Kasumi-1 (cell line): ENCODE measurements around the gene STK38.

Source experiments
- DNase-seq, 2 experiments: peaks; one replicate each; lab custom pipeline; 2025; lab: John Stamatoyannopoulos, UW

Gene STK38

GRCh38 chr6:36523451-36523850 is 23.8 kb downstream of the STK38 start:
- no peak for DNase-seq

GRCh38 chr6:36519352-36519751 is 27.9 kb downstream of the STK38 start:
- DNase-seq: no peak

- DNase-seq: no peak
These were observed 29.9 kb downstream of the STK38 start for GRCh38 chr6:36517408-36517807.

- DNase-seq: no peak
These were observed 30.3 kb downstream of the STK38 start for GRCh38 chr6:36516988-36517387.

- DNase-seq: no peak
These were observed 30.7 kb downstream of the STK38 start for GRCh38 chr6:36516559-36516958.

DNA sequence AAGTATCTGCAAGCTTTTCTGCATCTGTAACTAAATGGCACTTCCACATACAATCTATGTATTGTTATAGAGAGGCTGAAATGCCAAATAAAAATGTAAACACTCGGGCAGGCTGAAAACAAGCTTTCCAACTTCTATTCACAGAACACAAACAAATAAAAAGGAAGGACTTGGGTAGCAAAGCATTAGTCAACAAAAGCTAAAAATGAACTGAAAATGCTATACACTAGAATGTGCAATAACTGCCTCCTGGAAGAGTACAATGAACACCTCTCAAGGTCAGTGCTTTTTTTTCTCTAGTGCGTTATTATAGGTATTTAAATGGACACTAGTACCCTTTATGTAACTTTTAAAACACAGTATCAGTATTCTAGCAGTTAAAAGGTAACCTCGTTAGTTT is 31.4 kb downstream of the STK38 start:
- no peak for DNase-seq

DNA sequence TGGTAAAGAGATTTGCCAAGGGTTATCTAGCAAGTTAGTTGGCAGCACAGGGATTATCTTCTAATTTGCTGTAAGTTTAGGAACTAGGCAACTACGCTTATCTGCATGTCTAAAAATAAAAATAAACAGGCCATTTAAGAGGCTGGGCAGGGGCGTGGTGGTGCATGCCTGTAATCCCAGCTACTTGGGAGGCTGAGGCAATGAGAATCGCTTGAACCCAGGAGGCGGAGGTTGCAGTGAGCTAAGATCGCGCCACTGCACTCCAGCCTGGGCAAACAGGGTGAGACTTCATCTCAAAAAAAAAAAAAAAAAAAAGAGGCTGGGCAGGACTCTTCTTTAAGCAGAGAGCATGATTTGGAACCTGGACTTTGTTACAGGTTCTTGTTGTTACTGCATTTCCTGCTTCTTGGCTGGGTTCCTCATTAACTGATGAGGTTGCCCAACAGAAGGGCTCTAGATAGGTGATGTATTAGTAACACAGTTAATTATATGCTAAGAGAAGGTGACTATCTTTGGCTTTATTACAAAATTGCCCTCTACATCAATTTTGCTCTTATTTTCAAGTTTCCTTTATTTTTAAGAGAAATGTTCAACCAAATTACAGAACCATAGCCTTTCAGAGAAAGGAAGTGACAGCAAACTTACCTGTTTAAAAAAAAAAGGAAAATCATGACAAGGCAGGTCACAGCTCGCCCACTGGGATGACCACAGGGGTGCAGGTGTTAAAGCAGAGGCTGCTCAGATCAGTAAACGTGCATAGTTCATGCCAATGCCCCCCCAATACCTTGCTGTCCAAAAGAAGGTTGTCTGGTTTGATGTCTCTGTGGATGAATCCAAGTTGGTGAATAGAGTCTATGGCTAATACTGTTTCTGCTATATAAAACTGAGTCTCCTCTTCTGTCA is 32.5 kb downstream of the STK38 start:
- DNase-seq: no peak

GRCh38 chr6:36510365-36510764 is 36.9 kb downstream of the STK38 start:
- DNase-seq: no peak

DNA sequence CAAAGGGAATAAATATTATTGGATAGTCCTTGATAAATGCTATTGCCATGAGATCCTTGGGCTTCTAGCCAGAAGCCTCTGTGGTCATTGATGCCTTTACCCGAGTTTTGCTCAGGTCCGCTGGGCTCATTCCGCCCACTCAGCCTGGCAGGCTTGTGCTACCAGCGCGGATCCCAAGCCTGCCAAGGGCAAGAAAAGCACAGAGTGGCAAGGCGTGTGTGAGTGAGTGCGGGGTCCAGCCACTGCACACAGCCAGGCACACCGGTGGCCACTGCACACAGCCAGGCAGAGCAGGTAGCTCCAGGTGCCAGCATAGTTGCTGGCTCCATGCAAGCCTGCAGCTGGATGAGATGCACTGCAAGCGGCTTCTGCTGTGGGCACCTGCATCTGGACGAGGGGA is 38.7 kb downstream of the STK38 start:
- DNase-seq: no peak

DNA sequence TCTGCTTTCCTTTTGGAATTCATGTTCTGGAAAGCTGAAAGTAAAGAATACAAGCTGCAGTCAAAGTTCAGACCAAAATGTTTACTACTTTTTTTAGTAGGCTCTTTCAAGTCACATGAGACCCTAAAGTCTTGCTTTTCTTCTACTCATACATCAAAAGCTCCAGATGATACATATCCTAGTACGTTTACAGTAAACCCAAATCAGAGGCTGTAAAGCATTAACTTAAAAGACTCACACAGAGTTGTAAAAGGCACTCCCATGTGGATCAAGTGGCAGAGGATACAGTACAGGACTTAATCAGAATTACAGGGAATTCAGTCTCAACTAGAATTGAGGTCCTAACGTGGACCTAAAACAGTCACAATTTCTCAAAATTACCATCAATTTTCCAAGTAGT is 40.7 kb downstream of the STK38 start:
- no peak for DNase-seq

DNA sequence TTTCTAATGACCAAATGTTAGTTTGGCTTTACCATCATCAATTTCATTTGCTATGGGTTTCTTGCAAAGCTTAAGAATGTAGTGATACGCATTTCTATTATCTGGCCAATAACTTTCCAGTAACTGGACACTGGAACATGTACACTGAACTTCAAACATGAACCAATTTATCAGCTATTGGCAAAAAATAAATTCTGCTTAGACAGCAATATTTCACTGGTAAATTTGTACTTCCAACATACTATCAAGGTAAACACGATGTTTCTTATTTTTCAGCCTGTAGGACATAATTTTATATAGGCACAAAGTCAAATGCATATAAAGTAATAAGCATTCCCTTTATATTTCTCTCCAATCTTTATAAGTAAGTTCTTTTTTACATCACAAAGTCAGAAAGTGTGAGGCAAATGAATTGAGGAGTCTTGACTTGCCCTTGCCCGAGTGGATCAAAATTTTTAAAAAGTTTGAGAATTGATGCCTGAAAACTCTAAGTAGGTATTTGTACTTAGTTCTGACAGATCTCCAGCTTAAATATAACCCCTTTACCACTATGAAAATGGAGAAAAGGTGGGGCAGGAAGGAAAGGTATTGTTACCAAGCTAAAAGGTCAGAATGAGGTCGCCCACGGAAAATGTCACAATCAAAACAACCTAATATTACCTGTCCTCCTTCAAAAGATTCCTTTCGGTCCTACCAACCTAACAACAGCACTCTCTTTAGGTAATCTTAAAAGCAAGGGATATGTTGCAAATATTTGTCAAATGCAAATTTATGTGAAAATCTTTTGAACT is 41.3 kb downstream of the STK38 start:
- no peak for DNase-seq

DNA sequence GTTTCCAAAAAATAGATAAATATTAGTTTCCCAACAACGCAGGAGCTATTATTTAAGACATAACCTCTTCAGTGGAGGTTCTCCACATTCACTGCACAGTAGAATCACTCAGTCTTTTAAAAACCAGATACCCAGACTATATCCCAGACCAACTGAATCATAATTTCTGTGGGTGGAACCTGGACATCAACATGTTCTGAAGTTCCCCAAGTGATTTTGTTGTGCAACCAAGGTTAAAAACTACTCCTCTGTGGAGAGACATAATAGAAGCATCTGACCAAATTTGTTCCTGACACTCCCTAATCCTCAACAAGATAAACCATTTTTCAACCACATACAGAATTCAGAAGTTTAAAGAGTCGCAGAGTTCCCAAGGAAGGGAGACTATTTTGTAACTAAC is 42.3 kb downstream of the STK38 start:
- no peak for DNase-seq

- DNase-seq: no peak
These were observed 43.1 kb downstream of the STK38 start for GRCh38 chr6:36504181-36504580.

- DNase-seq: no peak
These were observed 45.6 kb downstream of the STK38 start for GRCh38 chr6:36501686-36502085.

DNA sequence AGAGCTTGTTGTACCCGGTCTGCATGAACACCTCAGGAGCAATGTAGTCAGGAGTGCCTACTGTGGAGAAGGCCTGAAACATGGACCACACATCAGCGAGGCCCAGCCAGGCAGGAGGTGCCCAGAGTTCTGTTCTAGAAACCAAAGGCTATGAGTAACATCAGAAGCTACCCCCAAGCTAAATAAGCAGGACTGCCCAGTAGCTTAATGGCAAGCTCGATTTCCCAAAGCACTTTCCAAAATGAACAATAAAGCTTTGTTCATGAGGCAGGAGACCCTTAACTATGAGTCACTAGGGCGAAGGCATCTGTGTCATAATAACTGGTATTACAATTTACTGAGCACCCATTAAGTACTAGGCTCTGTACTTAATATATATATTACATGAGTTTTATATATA is 47.4 kb downstream of the STK38 start:
- no peak for DNase-seq

- no peak for DNase-seq
These were observed 52.2 kb downstream of the STK38 start for GRCh38 chr6:36495086-36495485.

GRCh38 chr6:36493859-36494258 is 53.4 kb downstream of the STK38 start:
- DNase-seq: peak; percentile 49 to 52

GRCh38 chr6:36493319-36493718 is 54.0 kb downstream of the STK38 start:
- no peak for DNase-seq

- no peak for DNase-seq
These were observed 54.7 kb downstream of the STK38 start for GRCh38 chr6:36492621-36493020.

DNA sequence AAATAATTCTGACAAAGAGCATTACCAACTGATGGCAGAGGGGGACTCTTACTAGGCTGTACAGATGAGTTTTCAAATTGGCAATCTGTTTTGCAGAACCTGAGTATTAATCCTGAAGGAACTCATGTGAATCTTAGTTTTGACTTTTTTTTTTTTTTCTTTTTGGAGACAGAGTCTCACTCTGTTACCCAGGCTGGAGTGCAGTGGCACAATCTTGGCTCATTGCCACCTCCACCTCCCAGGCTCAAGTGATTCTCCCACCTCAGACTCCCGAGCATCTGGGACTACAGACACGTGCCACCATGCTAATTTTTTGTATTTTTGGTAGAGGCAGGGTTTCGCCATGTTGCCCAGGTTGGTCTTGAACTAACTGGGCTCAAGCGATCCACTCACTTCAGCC is 55.2 kb downstream of the STK38 start:
- DNase-seq: no peak

DNA sequence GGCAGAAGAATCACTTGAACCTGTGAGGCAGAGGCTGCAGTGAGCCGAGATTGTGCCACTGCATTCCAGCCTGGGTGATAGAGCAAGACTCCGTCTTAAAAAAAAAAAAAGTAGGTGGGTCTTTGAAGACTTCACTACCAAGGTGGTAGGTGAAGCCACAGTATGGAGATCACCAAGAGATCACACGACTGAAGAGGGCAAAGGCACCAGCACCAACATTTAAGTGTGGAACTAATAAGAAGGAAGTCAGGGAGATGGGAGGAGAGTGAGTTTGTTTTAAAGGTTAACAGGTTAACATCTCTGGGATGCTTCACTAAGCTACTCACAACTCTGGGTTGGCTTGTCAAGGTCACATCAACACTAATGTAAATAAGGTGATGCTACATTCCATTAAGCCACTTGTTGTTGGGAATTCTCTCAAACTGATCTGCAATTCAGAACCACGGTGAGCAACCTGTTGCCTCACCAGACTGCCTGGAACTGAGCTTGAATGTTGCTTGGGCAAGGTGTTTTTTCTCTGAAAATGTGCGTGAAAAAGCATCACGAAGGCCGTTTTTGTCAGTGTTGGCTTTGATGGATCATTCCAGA is 55.8 kb downstream of the STK38 start:
- no peak for DNase-seq

- DNase-seq: no peak
These were observed 57.9 kb downstream of the STK38 start for GRCh38 chr6:36489426-36489825.

- DNase-seq: no peak
These were observed 59.1 kb downstream of the STK38 start for GRCh38 chr6:36488221-36488620.
